PC-3 (cell line): ENCODE measurements around the gene MISP3.

Experiments used
- EZH2 ChIP-seq: fragments of 300-600 bp; sonication (generic); IDR thresholded peaks from one replicate; pipeline ENCODE4 v1.6.1; 2017; ENCODE audit warnings: antibody characterized with exemption, mild to moderate bottlenecking, low read length; ENCODE audit not compliant: unreplicated experiment
- TF ChIP-seq, protein P1 (sequence below): fragments of 300-600 bp; sonication (generic); conservative IDR thresholded peaks from 2 replicates; pipeline ENCODE4 v1.5.1; 2017; ENCODE audit warnings: antibody characterized with exemption, low read depth, mild to moderate bottlenecking, low read length

DNA sequence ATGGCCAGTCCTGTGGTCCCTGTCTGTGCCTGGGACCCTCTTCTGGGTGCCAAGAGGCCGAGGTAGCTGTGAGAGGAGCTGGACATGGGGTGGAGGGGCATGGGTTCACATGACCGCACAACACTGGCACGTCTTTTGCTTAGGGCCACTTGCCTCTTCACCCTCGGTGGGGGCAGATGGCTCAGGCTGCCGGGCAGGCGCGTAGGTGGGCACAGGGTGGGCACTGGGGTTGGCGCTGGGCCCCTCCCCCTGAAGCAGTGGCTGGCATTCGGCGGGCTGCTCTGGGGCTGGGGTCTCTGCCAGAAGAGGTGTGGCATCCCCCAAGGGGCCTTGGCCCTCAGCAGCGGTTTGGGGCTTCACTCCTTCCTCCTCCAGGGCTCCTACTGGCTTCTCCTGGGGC is 19.1 kb upstream of the MISP3 start:
- TF ChIP-seq, protein P1, sequence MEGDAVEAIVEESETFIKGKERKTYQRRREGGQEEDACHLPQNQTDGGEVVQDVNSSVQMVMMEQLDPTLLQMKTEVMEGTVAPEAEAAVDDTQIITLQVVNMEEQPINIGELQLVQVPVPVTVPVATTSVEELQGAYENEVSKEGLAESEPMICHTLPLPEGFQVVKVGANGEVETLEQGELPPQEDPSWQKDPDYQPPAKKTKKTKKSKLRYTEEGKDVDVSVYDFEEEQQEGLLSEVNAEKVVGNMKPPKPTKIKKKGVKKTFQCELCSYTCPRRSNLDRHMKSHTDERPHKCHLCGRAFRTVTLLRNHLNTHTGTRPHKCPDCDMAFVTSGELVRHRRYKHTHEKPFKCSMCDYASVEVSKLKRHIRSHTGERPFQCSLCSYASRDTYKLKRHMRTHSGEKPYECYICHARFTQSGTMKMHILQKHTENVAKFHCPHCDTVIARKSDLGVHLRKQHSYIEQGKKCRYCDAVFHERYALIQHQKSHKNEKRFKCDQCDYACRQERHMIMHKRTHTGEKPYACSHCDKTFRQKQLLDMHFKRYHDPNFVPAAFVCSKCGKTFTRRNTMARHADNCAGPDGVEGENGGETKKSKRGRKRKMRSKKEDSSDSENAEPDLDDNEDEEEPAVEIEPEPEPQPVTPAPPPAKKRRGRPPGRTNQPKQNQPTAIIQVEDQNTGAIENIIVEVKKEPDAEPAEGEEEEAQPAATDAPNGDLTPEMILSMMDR = no peak
- no peak for TF ChIP-seq EZH2
